CD4-positive, alpha-beta T cell (primary cell): ENCODE data around the gene SMIM12. TPM values are rescaled to one million over a fixed set of nuclear protein-coding genes. Genes with fewer than 3 reads are reported as not detected.
A peak's percentile ranks its signal among the peaks of the same experiment; 100 is the strongest.

Experiments
- ATAC-seq: fragments of 200-7000 bp; cut with Tn5 transposase; one replicate; pipeline ENCODE4 v1.10.0; 2022; ENCODE audit warnings: mild to moderate bottlenecking; ENCODE audit not compliant: poor library complexity
- CTCF ChIA-PET: fragments of 350-600 bp; sonication (Branson Sonifier 250); formaldehyde crosslinking; loops from one replicate; lab custom pipeline; 2021; ENCODE audit warnings: antibody characterized with exemption, inconsistent platforms; lab: Charles Lee
- POLR2A ChIA-PET: fragments of 350-600 bp; sonication (Branson Sonifier 250); formaldehyde crosslinking; loops from one replicate; lab custom pipeline; 2021; ENCODE audit warnings: antibody characterized with exemption, inconsistent platforms; lab: Charles Lee
- DNase-seq, 14 experiments: peaks; one replicate each; pipeline ENCODE4 v3.0.0-alpha.2; 2013 to 2020; ENCODE audit warnings: mixed read lengths in 2 of 14
- H3K27ac ChIP-seq, 2 donors: one replicate each; pipeline versions ENCODE4 v1.5.1 to v1.7.0; 2013; ENCODE audit warnings: low read length in 2 of 2, low read depth in 1 of 2, mild to moderate bottlenecking in 1 of 2
- H3K27me3 ChIP-seq, 2 experiments: 1 replicate in 1 of 2; 2 replicates in 1 of 2; pipeline versions ENCODE4 v1.6.1 to v1.7.0; 2013; ENCODE audit warnings: low read length in 2 of 2, control low read depth in 1 of 2, mild to moderate bottlenecking in 1 of 2, moderate library complexity in 1 of 2; ENCODE audit not compliant: insufficient read depth in 2 of 2, control insufficient read depth in 1 of 2
- H3K36me3 ChIP-seq: one replicate; pipeline ENCODE4 v1.6.1; 2013; ENCODE audit warnings: low read length, control low read depth; ENCODE audit not compliant: insufficient read depth
- H3K4me1 ChIP-seq: one replicate; pipeline ENCODE4 v1.6.1; 2013; ENCODE audit warnings: low read length, control low read depth; ENCODE audit not compliant: insufficient read depth
- H3K4me3 ChIP-seq: one replicate; pipeline ENCODE4 v1.5.1; 2013; ENCODE audit warnings: mild to moderate bottlenecking, low read length, moderate library complexity
- H3K9me3 ChIP-seq, 2 experiments: 1 replicate in 1 of 2; 2 replicates in 1 of 2; pipeline versions ENCODE4 v1.6.1 to v1.7.0; 2013; ENCODE audit warnings: low read length in 2 of 2, mild to moderate bottlenecking in 2 of 2, control low read depth in 1 of 2, moderate library complexity in 1 of 2; ENCODE audit not compliant: control insufficient read depth in 1 of 2, insufficient read depth in 1 of 2
- H3K27ac Mint-ChIP-seq: one replicate; pipeline ENCODE4 v1.8.0; 2020; ENCODE audit warnings: mixed read lengths
- H3K27me3 Mint-ChIP-seq: one replicate; pipeline ENCODE4 v1.8.0; 2021; ENCODE audit warnings: mixed read lengths
- H3K36me3 Mint-ChIP-seq: one replicate; pipeline ENCODE4 v1.8.0; 2021; ENCODE audit warnings: low read depth, mixed read lengths
- H3K4me1 Mint-ChIP-seq: one replicate; pipeline ENCODE4 v1.8.0; 2021; ENCODE audit warnings: low read depth, mixed read lengths
- H3K4me3 Mint-ChIP-seq: one replicate; pipeline ENCODE4 v1.8.0; 2020; ENCODE audit warnings: mild to moderate bottlenecking, mixed read lengths
- H3K9me3 Mint-ChIP-seq: one replicate; pipeline ENCODE4 v1.8.0; 2020; ENCODE audit warnings: mixed read lengths
- CTCF ChIP-seq: fragments of 200-600 bp; IDR thresholded peaks from one replicate; pipeline ENCODE4 v1.8.0; 2022; ENCODE audit warnings: antibody characterized with exemption, mild to moderate bottlenecking
- intact Hi-C, 2 experiments: fragments of 100-400 bp; cut with DNase I in 1 of 2; cut with micrococcal nuclease in 1 of 2; formaldehyde crosslinking; loops; one replicate each; pipeline versions ENCODE4 v1.15.1 to v1.9.0; 2023 to 2025; cut with DNase I, micrococcal nuclease
- total RNA-seq, 174 experiments: library from RNA in 2 of 174; stranded (reverse) in 2 of 174; gene quantifications; one replicate each; pipeline ENCODE4 v1.2.3 and lab custom pipeline; 2021 to 2026

Gene SMIM12
- total RNA-seq, 2 experiments from 2014 or later: 43.0 to 44.6 TPM

GRCh38 chr1:34896612-34897011 lies 37.1 kb upstream of the SMIM12 start:
- Histone ChIP-seq H3K4me1 (no peaks in the 10 kb centered on the region), H3K27me3 (no peaks in the 10 kb centered on the region), H3K36me3 (no peaks in the 10 kb centered on the region), H3K9me3 (peaks cover 7 to 16% of the 10 kb centered on the region in 2 experiments), H3K4me3 (no peak overlapping the region), H3K27ac (no peak overlapping the region)
- peak in 2 of 14 experiments; percentile 11 to 24 for DNase-seq
- intact Hi-C loops: no loop called here
- ATAC-seq: no peak
- Mint-ChIP-seq H3K9me3 (peaks cover 2% of the 10 kb centered on the region), H3K36me3 (no peaks in the 10 kb centered on the region), H3K4me3 (no peak overlapping the region), H3K4me1 (no peaks in the 10 kb centered on the region), H3K27ac (no peak overlapping the region), H3K27me3 (peaks cover 9% of the 10 kb centered on the region)
- ChIA-PET CTCF (no interaction called here), POLR2A (no interaction called here)
- TF ChIP-seq CTCF: no peak

- no peak overlapping the region for H3K27ac Mint-ChIP-seq
- peaks cover 45% of the 10 kb centered on the region for H3K27me3 Mint-ChIP-seq
- no peak overlapping the region for H3K27ac ChIP-seq
- H3K4me1 ChIP-seq: peaks cover 13% of the 10 kb centered on the region
- DNase-seq (no peak), ATAC-seq (no peak)
- ChIA-PET POLR2A (no interaction called here), CTCF (no interaction called here)
- no peaks in the 10 kb centered on the region for H3K36me3 Mint-ChIP-seq
- H3K9me3 ChIP-seq: peaks cover 18 to 23% of the 10 kb centered on the region in 2 experiments
- H3K36me3 ChIP-seq: no peaks in the 10 kb centered on the region
- H3K4me3 Mint-ChIP-seq: no peak overlapping the region
- peaks cover 32 to 37% of the 10 kb centered on the region in 2 experiments for H3K27me3 ChIP-seq
- intact Hi-C loops: loop anchor here in 1 of 2 experiments (10.0 kb wide), 1 partner anchor 1445 kb away; no protein-coding TSS in a partner anchor
- H3K9me3 Mint-ChIP-seq: peaks cover 2% of the 10 kb centered on the region
- H3K4me1 Mint-ChIP-seq: peaks cover 3% of the 10 kb centered on the region
- no peak overlapping the region for H3K4me3 ChIP-seq
- no peak for TF ChIP-seq CTCF
These were observed 30.2 kb upstream of the SMIM12 start for GRCh38 chr1:34889705-34890104.

- ChIA-PET POLR2A (no interaction called here), CTCF (no interaction called here)
- DNase-seq (no peak), ATAC-seq (no peak)
- Histone ChIP-seq H3K9me3 (peaks cover 12 to 14% of the 10 kb centered on the region in 2 experiments), H3K27ac (no peak overlapping the region), H3K27me3 (peaks cover 35 to 45% of the 10 kb centered on the region in 2 experiments), H3K4me1 (peaks cover 13% of the 10 kb centered on the region), H3K36me3 (no peaks in the 10 kb centered on the region), H3K4me3 (no peak overlapping the region)
- intact Hi-C loops: loop anchor here in 1 of 2 experiments (10.0 kb wide), 1 partner anchor 1447 kb away; no protein-coding TSS in a partner anchor
- peaks cover 65% of the 10 kb centered on the region for H3K27me3 Mint-ChIP-seq
- H3K4me1 Mint-ChIP-seq: peaks cover 3% of the 10 kb centered on the region
- H3K36me3 Mint-ChIP-seq: no peaks in the 10 kb centered on the region
- peaks cover 2% of the 10 kb centered on the region for H3K9me3 Mint-ChIP-seq
- H3K27ac Mint-ChIP-seq: no peak overlapping the region
- TF ChIP-seq CTCF: no peak
- H3K4me3 Mint-ChIP-seq: no peak overlapping the region
These were observed 28.0 kb upstream of the SMIM12 start for GRCh38 chr1:34887593-34887992.
